Peyer's patch (tissue), 4 donors: ENCODE data around the gene PSMC6. TPM values are rescaled to one million over a fixed set of nuclear protein-coding genes. Genes with fewer than 3 reads are reported as not detected.
A peak's percentile ranks its signal among the peaks of the same experiment; 100 is the strongest.

Experiments used
- DNase-seq, 3 donors: peaks; one replicate each; pipeline ENCODE4 v3.0.0-alpha.2; 2017 to 2019
- H3K27ac ChIP-seq, 4 donors: fragments of 200-600 bp; sonication (generic); one replicate each; pipeline ENCODE4 v1.5.1; 2016 to 2019
- H3K27me3 ChIP-seq, 2 donors: fragments of 200-600 bp; sonication (generic); one replicate each; pipeline ENCODE4 v1.5.1; 2019
- H3K36me3 ChIP-seq, 3 donors: fragments of 200-600 bp; sonication (generic); one replicate each; pipeline ENCODE4 v1.5.1; 2016 to 2019
- H3K4me1 ChIP-seq, 4 donors: fragments of 200-600 bp; sonication (generic); one replicate each; pipeline ENCODE4 v1.5.1; 2016 to 2019
- H3K4me3 ChIP-seq, 4 donors: fragments of 200-600 bp; sonication (generic); 1 replicate in 3 of 4; 2 replicates in 1 of 4; pipeline ENCODE4 v1.5.1; 2016 to 2019; ENCODE audit warnings: mild to moderate bottlenecking in 1 of 4
- H3K9me3 ChIP-seq, 4 donors: fragments of 200-600 bp; sonication (generic); one replicate each; pipeline ENCODE4 v1.5.1; 2016 to 2019; ENCODE audit warnings: mild to moderate bottlenecking in 1 of 4
- CTCF ChIP-seq, 6 experiments: fragments of 450-650 bp in 4 of 6; fragments of 200-600 bp in 2 of 6; sonication (generic) in 1 of 6; IDR thresholded peaks; one replicate each; pipeline ENCODE4 v1.5.1; 2017 to 2019; ENCODE audit warnings: antibody characterized with exemption in 6 of 6, mild to moderate bottlenecking in 3 of 6, moderate library complexity in 1 of 6
- POLR2A ChIP-seq, 2 donors: fragments of 450-650 bp; IDR thresholded peaks; one replicate each; pipeline ENCODE4 v1.5.1; 2017; ENCODE audit warnings: antibody characterized with exemption in 2 of 2, mild to moderate bottlenecking in 2 of 2, moderate library complexity in 2 of 2
- total RNA-seq, 4 donors: library from RNA; depleted of rRNA; stranded (reverse); fragments of >200 nt; gene quantifications; one replicate each; pipeline ENCODE4 v1.1.0, GENCODE V29; 2016

The PSMC6 gene
- total RNA-seq, 4 donors from 2014 or later, result 55.8 to 104 (median 69.5) TPM

GRCh38 chr14:52678591-52678990 is 28.4 kb upstream of the PSMC6 start:
- Histone ChIP-seq H3K4me3 (no peak overlapping the region), H3K27me3 (no peaks in the 10 kb centered on the region), H3K27ac (no peak overlapping the region), H3K9me3 (no peaks in the 10 kb centered on the region), H3K4me1 (no peaks in the 10 kb centered on the region), H3K36me3 (peaks cover 0 to 49% (median 0%) of the 10 kb centered on the region in 3 donors)
- TF ChIP-seq CTCF (IDR thresholded peaks at IDR 0.05) (peak in 5 of 6 experiments; percentile 22 to 52 (median 43)), POLR2A (IDR thresholded peaks at IDR 0.05) (no peak)
- no peak for DNase-seq

- no peaks in the 10 kb centered on the region for H3K27me3 ChIP-seq
- no peaks in the 10 kb centered on the region for H3K4me1 ChIP-seq
- no peak overlapping the region for H3K4me3 ChIP-seq
- TF ChIP-seq CTCF (IDR thresholded peaks at IDR 0.05), result no peak
- TF ChIP-seq POLR2A (IDR thresholded peaks at IDR 0.05), result no peak
- H3K9me3 ChIP-seq, result no peaks in the 10 kb centered on the region
- DNase-seq, result no peak
- H3K27ac ChIP-seq, result no peak overlapping the region
- H3K36me3 ChIP-seq, result peaks cover 0 to 18% (median 0%) of the 10 kb centered on the region in 3 donors
These were observed 22.9 kb upstream of the PSMC6 start for GRCh38 chr14:52683985-52684520.

- no peak for TF ChIP-seq CTCF (IDR thresholded peaks at IDR 0.05)
- no peak for TF ChIP-seq POLR2A (IDR thresholded peaks at IDR 0.05)
- Histone ChIP-seq H3K27me3 (no peaks in the 10 kb centered on the region), H3K36me3 (peaks cover 0 to 9% (median 0%) of the 10 kb centered on the region in 3 donors), H3K27ac (no peak overlapping the region), H3K9me3 (no peaks in the 10 kb centered on the region), H3K4me3 (no peak overlapping the region), H3K4me1 (no peaks in the 10 kb centered on the region)
- no peak for DNase-seq
These were observed 20.8 kb upstream of the PSMC6 start for GRCh38 chr14:52686176-52686575.

- H3K27ac ChIP-seq, result no peak overlapping the region
These were observed 15.8 kb upstream of the PSMC6 start for GRCh38 chr14:52690983-52691760.

More at GRCh38 chr14:52690983-52691760, 15.8 kb upstream of the PSMC6 start:
- no peak for DNase-seq
- H3K27me3 ChIP-seq, result no peaks in the 10 kb centered on the region
- no peak overlapping the region for H3K4me3 ChIP-seq
- no peaks in the 10 kb centered on the region for H3K36me3 ChIP-seq
- TF ChIP-seq CTCF (IDR thresholded peaks at IDR 0.05), result no peak
- TF ChIP-seq POLR2A (IDR thresholded peaks at IDR 0.05), result no peak
- no peaks in the 10 kb centered on the region for H3K9me3 ChIP-seq
- peaks cover 0 to 10% (median 0%) of the 10 kb centered on the region in 4 donors for H3K4me1 ChIP-seq
